OCI-LY3 (cell line): ENCODE data around the gene CDK4.

Source experiments
- H2AFZ ChIP-seq: fragments of 200-600, 300-600 bp; shearing (Covaris generic); 2 replicates; pipeline ENCODE4 v1.6.0; 2014; ENCODE audit warnings: antibody characterized with exemption, low read depth, low read length
- H3K27ac ChIP-seq: fragments of 200-600, 300-600 bp; sonication (generic); 2 replicates; pipeline ENCODE4 v1.5.1; 2014; ENCODE audit warnings: mild to moderate bottlenecking, low read length, moderate library complexity, mixed read lengths
- H3K27me3 ChIP-seq: fragments of 200-600, 300-600 bp; sonication (generic); 2 replicates; pipeline ENCODE4 v1.6.1; 2014; ENCODE audit warnings: low read depth, low read length, mixed read lengths
- H3K36me3 ChIP-seq: fragments of 200-600, 300-600 bp; sonication (generic); replicated peaks from 2 replicates; pipeline ENCODE3; 2014; ENCODE audit warnings: low read depth, low read length, mixed read lengths
- H3K4me1 ChIP-seq: fragments of 300-600, 200-600 bp; sonication (generic); 2 replicates; pipeline ENCODE4 v1.6.1; 2014; ENCODE audit warnings: low read length, mixed read lengths
- H3K4me2 ChIP-seq: fragments of 200-600, 300-600 bp; sonication (generic); 2 replicates; pipeline ENCODE4 v1.6.1; 2014; ENCODE audit warnings: low read length, mixed read lengths
- H3K4me3 ChIP-seq: fragments of 300-600, 200-600 bp; sonication (generic); 2 replicates; pipeline ENCODE4 v1.5.1; 2014; ENCODE audit warnings: antibody characterized with exemption, mild to moderate bottlenecking, low read length, moderate library complexity
- H3K79me2 ChIP-seq: fragments of 300-600, 200-600 bp; shearing (Covaris generic); 2 replicates; pipeline ENCODE4 v1.6.1; 2014; ENCODE audit warnings: mild to moderate bottlenecking, low read length, mixed read lengths
- H3K9ac ChIP-seq: fragments of 300-600, 200-600 bp; shearing (Covaris generic); 2 replicates; pipeline ENCODE4 v1.6.0; 2014; ENCODE audit warnings: mild to moderate bottlenecking, low read length, moderate library complexity
- H3K9me3 ChIP-seq: fragments of 200-600, 300-600 bp; shearing (Covaris generic); 2 replicates; pipeline ENCODE4 v1.6.1; 2014; ENCODE audit warnings: low read length, mixed read lengths; ENCODE audit not compliant: insufficient read depth
- H4K20me1 ChIP-seq: fragments of 200-600, 300-600 bp; sonication (generic); 2 replicates; pipeline ENCODE4 v1.6.1; 2016; ENCODE audit warnings: low read length, mixed read lengths; ENCODE audit not compliant: insufficient read depth
- EZH2phosphoT487 ChIP-seq: fragments of 200-600 bp; shearing (Covaris generic); IDR thresholded peaks from 2 replicates; pipeline ENCODE4 v1.6.1; 2018; ENCODE audit warnings: antibody characterized with exemption, mixed run types, low read depth
- TF ChIP-seq, protein P1 (sequence below): fragments of 200-600, 300-600 bp; sonication (generic); IDR thresholded peaks from 2 replicates; pipeline ENCODE4 v1.5.1; 2014; ENCODE audit warnings: antibody characterized with exemption, low read length, low read depth

The CDK4 gene

DNA sequence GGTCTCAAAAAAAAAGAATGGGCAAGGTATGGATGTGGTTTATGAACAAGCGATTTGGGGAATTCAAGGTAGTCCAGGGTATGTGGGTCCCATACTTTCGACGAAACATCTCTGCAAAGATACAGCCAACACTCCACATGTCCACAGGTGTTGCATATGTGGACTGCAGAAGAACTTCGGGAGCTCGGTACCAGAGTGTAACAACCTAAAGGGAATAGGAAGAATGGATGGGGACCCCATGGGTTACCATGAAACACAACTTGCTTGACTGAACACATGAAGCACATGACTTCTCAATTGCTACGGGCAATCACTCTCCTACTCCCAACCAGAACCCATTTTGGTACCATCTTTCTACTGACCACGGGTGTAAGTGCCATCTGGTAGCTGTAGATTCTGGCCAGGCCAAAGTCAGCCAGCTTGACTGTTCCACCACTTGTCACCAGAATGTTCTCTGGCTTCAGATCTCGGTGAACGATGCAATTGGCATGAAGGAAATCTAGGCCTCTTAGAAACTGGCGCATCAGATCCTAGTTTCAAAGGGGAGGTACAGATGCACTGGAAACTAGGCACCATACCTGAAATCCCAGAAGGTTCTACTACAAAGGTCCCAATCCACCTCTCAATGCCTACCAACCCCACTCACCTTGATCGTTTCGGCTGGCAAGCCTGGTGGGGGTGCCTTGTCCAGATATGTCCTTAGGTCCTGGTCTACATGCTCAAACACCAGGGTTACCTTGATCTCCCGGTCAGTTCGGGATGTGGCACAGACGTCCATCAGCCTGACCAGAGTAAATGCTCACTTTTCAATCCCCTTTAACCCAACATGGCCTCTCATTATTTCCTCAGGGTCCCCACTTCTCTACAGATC, 1.3 kb downstream of the CDK4 start:
- no peaks in the 10 kb centered on the region for H4K20me1 ChIP-seq
- H3K36me3 ChIP-seq, result peaks cover 40% of the 10 kb centered on the region
- peaks cover 42% of the 10 kb centered on the region for H3K79me2 ChIP-seq
- TF ChIP-seq, protein P1, sequence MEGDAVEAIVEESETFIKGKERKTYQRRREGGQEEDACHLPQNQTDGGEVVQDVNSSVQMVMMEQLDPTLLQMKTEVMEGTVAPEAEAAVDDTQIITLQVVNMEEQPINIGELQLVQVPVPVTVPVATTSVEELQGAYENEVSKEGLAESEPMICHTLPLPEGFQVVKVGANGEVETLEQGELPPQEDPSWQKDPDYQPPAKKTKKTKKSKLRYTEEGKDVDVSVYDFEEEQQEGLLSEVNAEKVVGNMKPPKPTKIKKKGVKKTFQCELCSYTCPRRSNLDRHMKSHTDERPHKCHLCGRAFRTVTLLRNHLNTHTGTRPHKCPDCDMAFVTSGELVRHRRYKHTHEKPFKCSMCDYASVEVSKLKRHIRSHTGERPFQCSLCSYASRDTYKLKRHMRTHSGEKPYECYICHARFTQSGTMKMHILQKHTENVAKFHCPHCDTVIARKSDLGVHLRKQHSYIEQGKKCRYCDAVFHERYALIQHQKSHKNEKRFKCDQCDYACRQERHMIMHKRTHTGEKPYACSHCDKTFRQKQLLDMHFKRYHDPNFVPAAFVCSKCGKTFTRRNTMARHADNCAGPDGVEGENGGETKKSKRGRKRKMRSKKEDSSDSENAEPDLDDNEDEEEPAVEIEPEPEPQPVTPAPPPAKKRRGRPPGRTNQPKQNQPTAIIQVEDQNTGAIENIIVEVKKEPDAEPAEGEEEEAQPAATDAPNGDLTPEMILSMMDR, result no peak
- no peak for TF ChIP-seq EZH2phosphoT487
- H3K4me1 ChIP-seq, result peaks cover 28% of the 10 kb centered on the region
- peak overlapping the region; percentile 57 for H3K27ac ChIP-seq
- H2AFZ ChIP-seq, result no peak overlapping the region
- peak overlapping the region; percentile 88 for H3K4me2 ChIP-seq
- H3K9me3 ChIP-seq, result no peaks in the 10 kb centered on the region
- H3K9ac ChIP-seq, result peak overlapping the region; percentile 90
- peak overlapping the region; percentile 87 for H3K4me3 ChIP-seq
- H3K27me3 ChIP-seq, result no peaks in the 10 kb centered on the region

DNA sequence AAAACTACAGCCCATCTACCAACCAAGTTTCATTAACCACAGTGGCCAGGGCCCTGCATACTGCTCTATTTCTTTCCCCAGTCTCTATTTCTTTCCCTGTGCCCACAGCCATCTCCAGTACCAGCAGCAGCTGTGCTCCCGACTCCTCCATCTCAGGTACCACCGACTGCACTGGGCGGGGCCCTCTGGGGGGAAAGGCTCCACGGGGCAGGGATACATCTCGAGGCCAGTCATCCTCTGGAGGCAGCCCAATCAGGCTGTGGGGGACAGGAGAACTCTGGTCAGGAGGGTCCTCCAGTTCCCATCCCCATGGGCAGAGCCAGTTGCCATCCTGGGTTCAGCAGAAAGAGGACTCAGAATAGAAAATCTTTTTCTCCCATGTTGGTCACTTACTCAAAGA, 3.0 kb downstream of the CDK4 start:
- Histone ChIP-seq H3K4me1 (peaks cover 30% of the 10 kb centered on the region), H3K27ac (no peak overlapping the region), H3K4me3 (no peak overlapping the region), H2AFZ (no peak overlapping the region), H3K79me2 (peaks cover 46% of the 10 kb centered on the region), H3K9me3 (no peaks in the 10 kb centered on the region), H3K27me3 (no peaks in the 10 kb centered on the region), H3K4me2 (no peak overlapping the region), H3K36me3 (peaks cover 40% of the 10 kb centered on the region), H3K9ac (no peak overlapping the region), H4K20me1 (no peaks in the 10 kb centered on the region)
- no peak for TF ChIP-seq EZH2phosphoT487
- TF ChIP-seq, protein P1, result no peak

DNA sequence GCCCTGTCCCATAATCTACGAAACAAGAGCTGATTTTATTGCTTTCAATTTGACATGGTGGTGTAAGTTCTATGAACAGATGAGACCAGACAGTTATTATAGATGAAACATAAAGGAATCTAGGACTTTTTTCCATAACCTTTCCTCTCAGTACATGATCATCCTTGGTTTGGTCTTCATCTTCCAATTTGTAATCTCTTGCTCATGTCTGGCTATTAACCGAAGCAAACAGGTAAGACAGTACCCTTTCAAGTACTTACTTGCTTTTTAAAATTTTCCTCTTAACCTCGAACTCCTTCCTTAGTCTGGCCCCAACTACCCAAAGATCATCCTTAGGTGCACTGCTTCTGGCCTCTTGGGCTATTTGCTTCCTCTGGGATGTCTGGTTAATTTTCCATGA, 6.1 kb downstream of the CDK4 start:
- H3K27me3 ChIP-seq, result no peaks in the 10 kb centered on the region
- TF ChIP-seq EZH2phosphoT487, result no peak
- TF ChIP-seq, protein P1, result no peak
- H3K9me3 ChIP-seq, result no peaks in the 10 kb centered on the region
- peak overlapping the region; percentile 97; the same call in 1 of the 2 replicates for H3K4me3 ChIP-seq
- peaks cover 39% of the 10 kb centered on the region for H3K79me2 ChIP-seq
- no peak overlapping the region for H3K9ac ChIP-seq
- no peaks in the 10 kb centered on the region for H4K20me1 ChIP-seq
- H3K36me3 ChIP-seq, result peaks cover 37% of the 10 kb centered on the region
- H3K27ac ChIP-seq, result peak overlapping the region; percentile 81; the same call in 1 of the 2 replicates
- H3K4me2 ChIP-seq, result peak overlapping the region; percentile 75; the same call in 1 of the 2 replicates
- no peak overlapping the region for H2AFZ ChIP-seq
- H3K4me1 ChIP-seq, result peaks cover 31% of the 10 kb centered on the region

DNA sequence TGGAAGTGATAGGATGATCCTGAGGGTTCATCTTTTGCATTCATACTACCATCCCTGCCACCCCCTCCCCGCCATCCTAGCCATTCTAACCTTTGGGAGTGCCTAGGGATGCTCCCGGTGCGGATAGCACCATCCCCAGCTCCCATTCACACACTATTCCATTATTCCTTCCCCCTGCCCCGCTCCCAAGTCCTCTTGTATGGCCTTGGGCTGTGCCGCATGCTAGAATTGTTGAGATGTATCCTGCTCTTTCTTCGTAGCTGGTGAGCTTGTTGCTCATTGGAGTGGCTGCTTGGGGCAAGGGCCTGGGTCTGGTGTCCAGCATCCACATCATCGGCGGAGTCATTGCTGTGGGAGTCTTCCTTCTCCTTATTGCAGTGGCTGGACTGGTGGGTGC, 6.6 kb downstream of the CDK4 start:
- Histone ChIP-seq H3K4me2 (peak overlapping the region; percentile 75), H4K20me1 (no peaks in the 10 kb centered on the region), H3K9me3 (no peaks in the 10 kb centered on the region), H3K27me3 (no peaks in the 10 kb centered on the region), H3K27ac (peak overlapping the region; percentile 81), H2AFZ (no peak overlapping the region), H3K9ac (peak overlapping the region; percentile 99), H3K4me1 (peaks cover 30% of the 10 kb centered on the region), H3K79me2 (peaks cover 38% of the 10 kb centered on the region), H3K4me3 (peak overlapping the region; percentile 97), H3K36me3 (peaks cover 32% of the 10 kb centered on the region)
- TF ChIP-seq, protein P1, result no peak
- no peak for TF ChIP-seq EZH2phosphoT487
